Osteocyte (in vitro differentiated cells): ENCODE data around the gene MAP2K6. TPM values are rescaled to one million over a fixed set of nuclear protein-coding genes. Genes with fewer than 3 reads are reported as not detected.
"Not testable (repeated sequence)": the region's sequence is repeated elsewhere in the genome, so short reads cannot be mapped to it uniquely, and the experiment has no call there.

Source experiments
- DNase-seq: peaks from one replicate; pipeline ENCODE4 v3.0.0; 2021; ENCODE audit warnings: mixed read lengths; ENCODE audit not compliant: unreplicated experiment; ENCODE audit errors: extremely low spot score
- H3K27ac Mint-ChIP-seq: one replicate; pipeline ENCODE4 v1.8.0; 2021; ENCODE audit warnings: mild to moderate bottlenecking, mixed read lengths; ENCODE audit not compliant: unreplicated experiment
- H3K27me3 Mint-ChIP-seq: one replicate; pipeline ENCODE4 v1.8.0; 2021; ENCODE audit warnings: mixed read lengths; ENCODE audit not compliant: unreplicated experiment
- H3K36me3 Mint-ChIP-seq: one replicate; pipeline ENCODE4 v1.8.0; 2021; ENCODE audit warnings: mixed read lengths; ENCODE audit not compliant: unreplicated experiment
- H3K4me1 Mint-ChIP-seq: one replicate; pipeline ENCODE4 v1.8.0; 2021; ENCODE audit warnings: mixed read lengths; ENCODE audit not compliant: unreplicated experiment
- H3K4me3 Mint-ChIP-seq: one replicate; pipeline ENCODE4 v1.8.0; 2021; ENCODE audit warnings: mild to moderate bottlenecking, moderate library complexity, mixed read lengths; ENCODE audit not compliant: unreplicated experiment
- H3K9me3 Mint-ChIP-seq: one replicate; pipeline ENCODE4 v1.8.0; 2021; ENCODE audit warnings: mixed read lengths; ENCODE audit not compliant: unreplicated experiment
- total RNA-seq: library from RNA; stranded (reverse); gene quantifications from 2 replicates; pipeline ENCODE4 v1.2.1, GENCODE V29; 2021
- TF ChIP-seq, protein P1 (sequence below): fragments of 200-600 bp; sonication (generic); IDR thresholded peaks from 2 replicates; pipeline ENCODE4 v1.5.0; 2021; ENCODE audit warnings: antibody characterized with exemption, mild to moderate bottlenecking, moderate library complexity

MAP2K6 gene
- total RNA-seq, 1 donor from 2014 or later, result 2.8 TPM

DNA sequence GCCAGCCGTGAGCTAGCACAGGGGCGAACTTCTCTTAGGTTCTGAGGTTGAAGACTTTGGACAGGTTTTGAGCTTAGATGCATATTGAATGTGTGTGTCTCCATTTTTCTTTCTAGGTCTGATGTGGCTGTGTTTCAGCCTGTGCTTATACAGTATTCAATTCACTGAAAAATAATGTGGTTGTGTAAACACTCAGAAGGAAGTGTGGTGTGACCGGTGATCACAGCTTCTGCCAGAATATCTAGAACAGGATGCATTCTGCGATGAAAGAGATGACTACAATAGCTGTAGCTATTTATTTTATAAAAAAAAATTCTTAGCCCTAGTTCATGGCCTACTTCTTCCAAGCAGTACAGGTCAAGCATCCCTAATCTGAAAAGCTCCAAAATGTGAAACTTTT is 64.4 kb downstream of the MAP2K6 start:
- TF ChIP-seq, protein P1, sequence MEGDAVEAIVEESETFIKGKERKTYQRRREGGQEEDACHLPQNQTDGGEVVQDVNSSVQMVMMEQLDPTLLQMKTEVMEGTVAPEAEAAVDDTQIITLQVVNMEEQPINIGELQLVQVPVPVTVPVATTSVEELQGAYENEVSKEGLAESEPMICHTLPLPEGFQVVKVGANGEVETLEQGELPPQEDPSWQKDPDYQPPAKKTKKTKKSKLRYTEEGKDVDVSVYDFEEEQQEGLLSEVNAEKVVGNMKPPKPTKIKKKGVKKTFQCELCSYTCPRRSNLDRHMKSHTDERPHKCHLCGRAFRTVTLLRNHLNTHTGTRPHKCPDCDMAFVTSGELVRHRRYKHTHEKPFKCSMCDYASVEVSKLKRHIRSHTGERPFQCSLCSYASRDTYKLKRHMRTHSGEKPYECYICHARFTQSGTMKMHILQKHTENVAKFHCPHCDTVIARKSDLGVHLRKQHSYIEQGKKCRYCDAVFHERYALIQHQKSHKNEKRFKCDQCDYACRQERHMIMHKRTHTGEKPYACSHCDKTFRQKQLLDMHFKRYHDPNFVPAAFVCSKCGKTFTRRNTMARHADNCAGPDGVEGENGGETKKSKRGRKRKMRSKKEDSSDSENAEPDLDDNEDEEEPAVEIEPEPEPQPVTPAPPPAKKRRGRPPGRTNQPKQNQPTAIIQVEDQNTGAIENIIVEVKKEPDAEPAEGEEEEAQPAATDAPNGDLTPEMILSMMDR, result no peak
- Mint-ChIP-seq H3K27ac (no peak overlapping the region), H3K9me3 (no peaks in the 10 kb centered on the region), H3K27me3 (no peaks in the 10 kb centered on the region), H3K4me1 (peaks cover 8% of the 10 kb centered on the region), H3K4me3 (no peak overlapping the region), H3K36me3 (no peaks in the 10 kb centered on the region)
- DNase-seq, result no peak

DNA sequence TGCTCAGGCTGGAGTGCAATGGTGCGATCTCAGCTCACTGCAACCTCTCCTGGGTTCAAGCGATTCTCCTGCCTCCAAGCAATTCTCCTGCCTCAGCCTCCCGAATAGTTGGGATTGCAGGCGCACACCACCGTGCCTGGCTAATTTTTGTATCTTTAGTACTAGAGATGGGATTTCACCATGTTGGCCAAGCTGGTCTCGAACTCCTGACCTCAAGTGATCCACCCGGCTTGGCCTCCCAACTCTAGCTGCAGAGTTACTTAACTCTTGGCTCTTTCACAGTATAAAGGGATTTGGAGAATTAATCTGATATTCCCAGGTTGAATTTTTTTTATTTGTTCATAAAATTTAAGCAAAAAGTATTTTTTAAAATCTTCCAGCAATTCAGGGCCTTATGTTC is 65.3 kb downstream of the MAP2K6 start:
- DNase-seq, H3K4me3 Mint-ChIP-seq: not testable (repeated sequence)

DNA sequence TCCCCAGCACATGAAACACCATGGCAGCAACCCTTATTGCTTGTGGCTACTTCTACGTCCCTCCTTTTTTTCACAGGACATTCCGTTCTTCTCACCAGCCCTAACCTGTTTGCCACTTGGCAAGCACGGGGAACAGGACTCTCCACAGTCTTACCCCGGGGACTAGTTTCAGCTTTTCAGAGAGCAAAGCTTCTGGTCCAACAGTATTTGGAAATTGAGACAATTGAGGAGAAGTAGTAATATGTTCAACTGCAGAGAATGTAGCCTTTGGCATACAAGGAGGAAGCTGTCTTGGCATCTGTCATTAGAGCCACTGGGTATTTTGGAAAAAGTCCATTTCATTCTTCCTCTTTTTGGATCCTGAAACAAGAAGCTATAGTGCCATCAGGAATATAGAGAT is 65.7 kb downstream of the MAP2K6 start:
- TF ChIP-seq, protein P1, result no peak
- no peak overlapping the region for H3K4me3 Mint-ChIP-seq
- no peaks in the 10 kb centered on the region for H3K27me3 Mint-ChIP-seq
- H3K4me1 Mint-ChIP-seq, result peaks cover 2% of the 10 kb centered on the region
- H3K9me3 Mint-ChIP-seq, result no peaks in the 10 kb centered on the region
- DNase-seq, result no peak
- H3K36me3 Mint-ChIP-seq, result no peaks in the 10 kb centered on the region
- H3K27ac Mint-ChIP-seq, result no peak overlapping the region

More for the DNA sequence above, 65.3 kb downstream of the MAP2K6 start:
- H3K9me3 Mint-ChIP-seq, H3K27ac Mint-ChIP-seq, H3K36me3 Mint-ChIP-seq, H3K27me3 Mint-ChIP-seq, H3K4me1 Mint-ChIP-seq: not testable (repeated sequence)

DNA sequence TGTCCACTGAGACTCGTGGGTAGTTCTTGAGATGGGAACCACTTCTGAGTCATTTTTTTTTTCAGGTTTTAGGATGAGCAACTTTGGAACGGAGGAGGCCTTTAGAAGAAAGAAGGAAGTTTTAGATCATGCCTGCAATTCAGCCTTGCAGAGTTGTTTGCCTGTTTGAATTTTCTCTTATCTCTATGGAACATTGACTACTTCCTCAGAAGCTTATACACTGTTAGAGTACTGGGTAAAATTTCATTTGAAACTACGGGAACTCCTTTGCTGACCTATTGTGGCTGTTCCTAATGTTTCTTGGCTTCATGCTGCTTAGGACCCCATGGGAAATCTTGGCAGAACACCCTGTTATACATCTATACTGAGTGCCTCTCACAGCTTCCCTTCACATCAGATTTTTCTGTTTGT is 70.8 kb downstream of the MAP2K6 start:
- peaks cover 10% of the 10 kb centered on the region for H3K4me1 Mint-ChIP-seq
- no peak overlapping the region for H3K27ac Mint-ChIP-seq
- H3K27me3 Mint-ChIP-seq, result peaks cover 3% of the 10 kb centered on the region
- no peaks in the 10 kb centered on the region for H3K9me3 Mint-ChIP-seq
- no peak overlapping the region for H3K4me3 Mint-ChIP-seq
- TF ChIP-seq, protein P1, result no peak
- no peak for DNase-seq
- H3K36me3 Mint-ChIP-seq, result peaks cover 2% of the 10 kb centered on the region

DNA sequence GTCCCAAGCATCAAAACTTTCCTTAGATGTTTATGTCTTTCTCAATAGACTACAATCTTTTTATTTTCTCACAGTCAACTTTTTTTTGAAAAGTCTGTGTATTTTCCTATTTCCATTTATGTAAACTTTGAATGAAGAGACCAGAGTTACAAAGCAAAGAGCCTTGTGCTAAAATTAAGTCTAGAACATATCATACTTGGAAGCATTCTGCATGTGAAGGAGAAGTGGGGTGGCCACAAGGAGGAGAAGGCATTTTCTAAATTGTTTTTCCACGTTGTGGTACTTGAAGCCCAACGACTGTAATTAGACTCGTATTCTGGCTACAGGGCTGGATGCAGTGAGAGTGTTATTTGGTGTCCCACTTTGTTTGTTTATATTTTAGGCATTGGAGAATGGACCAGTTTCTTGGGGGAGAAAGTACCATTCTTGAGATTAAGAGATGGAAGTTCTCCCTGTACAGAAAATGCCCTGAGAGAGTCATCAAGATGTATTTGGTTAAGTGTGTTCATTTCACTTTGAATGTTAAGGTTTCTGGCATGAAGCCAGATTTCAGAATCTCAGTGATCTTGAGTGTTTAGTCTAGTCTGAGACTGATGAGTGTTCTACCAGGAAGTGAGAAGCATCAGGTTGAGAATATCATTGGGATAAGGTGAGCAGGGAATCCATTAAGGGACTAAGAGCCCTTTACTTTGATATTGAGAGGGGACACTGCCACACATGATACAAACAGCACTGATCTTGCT is 71.6 kb downstream of the MAP2K6 start:
- no peak overlapping the region for H3K4me3 Mint-ChIP-seq
- H3K9me3 Mint-ChIP-seq, result no peaks in the 10 kb centered on the region
- no peak overlapping the region for H3K27ac Mint-ChIP-seq
- H3K27me3 Mint-ChIP-seq, result peaks cover 3% of the 10 kb centered on the region
- H3K4me1 Mint-ChIP-seq, result peaks cover 10% of the 10 kb centered on the region
- TF ChIP-seq, protein P1, result no peak
- DNase-seq, result no peak
- peaks cover 2% of the 10 kb centered on the region for H3K36me3 Mint-ChIP-seq
